ENCODE measurements around the gene RALGAPA1.

RALGAPA1 gene

DNA sequence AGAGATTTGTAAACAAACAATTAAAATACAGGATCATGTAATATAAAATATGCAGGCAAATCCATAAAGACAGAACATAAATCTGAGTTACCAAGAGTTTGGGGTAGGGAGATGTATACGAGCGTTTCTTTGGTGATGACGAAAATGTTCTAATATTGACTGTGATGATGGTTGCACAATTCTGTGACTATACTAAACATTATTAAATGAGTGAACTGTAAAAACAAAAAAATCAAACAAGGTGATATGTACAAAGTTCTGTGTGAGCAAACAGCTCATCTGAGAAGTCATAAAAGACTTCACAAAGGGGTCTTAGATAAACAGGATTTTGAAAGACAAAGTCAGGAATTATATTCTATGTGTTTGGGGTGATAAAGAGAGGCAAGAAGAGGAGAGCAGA lies 147.2 kb downstream of the RALGAPA1 start:
- Histone ChIP-seq H3K4me3 (ENCODE audit: low read depth, low read length) (no peak overlapping the region), H3K4me1 (no peaks in the 10 kb centered on the region), H3K9me3 (no peaks in the 10 kb centered on the region), H3K36me3 (peaks cover 4% of the 10 kb centered on the region; the same call in 1 of the 2 replicates), H3K27me3 (no peaks in the 10 kb centered on the region)
- no peak for DNase-seq
- TF ChIP-seq, protein P1, sequence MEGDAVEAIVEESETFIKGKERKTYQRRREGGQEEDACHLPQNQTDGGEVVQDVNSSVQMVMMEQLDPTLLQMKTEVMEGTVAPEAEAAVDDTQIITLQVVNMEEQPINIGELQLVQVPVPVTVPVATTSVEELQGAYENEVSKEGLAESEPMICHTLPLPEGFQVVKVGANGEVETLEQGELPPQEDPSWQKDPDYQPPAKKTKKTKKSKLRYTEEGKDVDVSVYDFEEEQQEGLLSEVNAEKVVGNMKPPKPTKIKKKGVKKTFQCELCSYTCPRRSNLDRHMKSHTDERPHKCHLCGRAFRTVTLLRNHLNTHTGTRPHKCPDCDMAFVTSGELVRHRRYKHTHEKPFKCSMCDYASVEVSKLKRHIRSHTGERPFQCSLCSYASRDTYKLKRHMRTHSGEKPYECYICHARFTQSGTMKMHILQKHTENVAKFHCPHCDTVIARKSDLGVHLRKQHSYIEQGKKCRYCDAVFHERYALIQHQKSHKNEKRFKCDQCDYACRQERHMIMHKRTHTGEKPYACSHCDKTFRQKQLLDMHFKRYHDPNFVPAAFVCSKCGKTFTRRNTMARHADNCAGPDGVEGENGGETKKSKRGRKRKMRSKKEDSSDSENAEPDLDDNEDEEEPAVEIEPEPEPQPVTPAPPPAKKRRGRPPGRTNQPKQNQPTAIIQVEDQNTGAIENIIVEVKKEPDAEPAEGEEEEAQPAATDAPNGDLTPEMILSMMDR (IDR thresholded peaks at IDR 0.05; ENCODE audit: low read depth, low read length), result no peak

DNA sequence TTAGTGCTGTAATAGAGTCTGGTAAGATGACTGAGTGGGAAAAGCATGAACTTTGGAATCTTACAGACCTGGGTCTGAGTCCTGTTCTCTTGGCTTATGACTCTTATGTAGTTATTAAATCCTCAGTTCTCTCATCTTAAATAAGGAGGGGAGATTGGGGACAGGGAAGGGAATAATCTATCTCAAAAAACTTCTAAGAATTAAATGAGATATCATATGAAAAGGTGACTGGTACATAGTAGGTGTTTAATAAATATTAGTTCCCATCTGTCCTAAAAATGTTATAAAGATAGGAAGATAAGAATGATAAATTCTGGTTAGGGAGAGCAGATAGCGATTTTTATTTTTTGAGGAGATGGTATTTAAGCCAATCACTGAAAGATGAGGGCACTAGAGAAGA lies 156.1 kb downstream of the RALGAPA1 start:
- Histone ChIP-seq H3K9me3 (no peaks in the 10 kb centered on the region), H3K36me3 (peaks cover 8% of the 10 kb centered on the region; the same call in 1 of the 2 replicates), H3K27me3 (no peaks in the 10 kb centered on the region), H3K4me3 (ENCODE audit: low read depth, low read length) (no peak overlapping the region), H3K4me1 (no peaks in the 10 kb centered on the region)
- no peak for DNase-seq
- TF ChIP-seq, protein P1 (IDR thresholded peaks at IDR 0.05; ENCODE audit: low read depth, low read length), result no peak

DNA sequence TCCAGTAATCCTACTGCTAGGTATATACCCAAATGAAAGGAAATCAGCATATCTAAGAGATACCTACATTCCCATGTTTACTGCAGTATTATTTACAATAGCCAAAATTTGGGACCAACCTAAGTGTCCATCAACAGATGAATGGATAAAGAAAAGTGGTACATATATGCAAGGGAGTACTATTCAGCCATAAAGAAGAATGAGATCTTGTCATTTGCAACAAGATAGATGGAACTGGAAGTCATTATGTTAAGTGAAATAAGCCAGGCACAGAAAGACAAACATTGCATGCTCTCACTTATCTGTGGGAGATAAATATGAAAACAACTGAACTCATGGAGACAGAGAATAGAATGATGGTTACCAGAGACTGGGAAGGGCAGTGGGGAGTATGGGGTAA lies 165.6 kb downstream of the RALGAPA1 start:
- Histone ChIP-seq H3K9me3 (no peaks in the 10 kb centered on the region), H3K36me3 (peaks cover 7% of the 10 kb centered on the region), H3K4me3 (ENCODE audit: low read depth, low read length) (no peak overlapping the region), H3K4me1 (no peaks in the 10 kb centered on the region), H3K27me3 (no peaks in the 10 kb centered on the region)
- TF ChIP-seq, protein P1 (IDR thresholded peaks at IDR 0.05; ENCODE audit: low read depth, low read length), result no peak
- no peak for DNase-seq

DNA sequence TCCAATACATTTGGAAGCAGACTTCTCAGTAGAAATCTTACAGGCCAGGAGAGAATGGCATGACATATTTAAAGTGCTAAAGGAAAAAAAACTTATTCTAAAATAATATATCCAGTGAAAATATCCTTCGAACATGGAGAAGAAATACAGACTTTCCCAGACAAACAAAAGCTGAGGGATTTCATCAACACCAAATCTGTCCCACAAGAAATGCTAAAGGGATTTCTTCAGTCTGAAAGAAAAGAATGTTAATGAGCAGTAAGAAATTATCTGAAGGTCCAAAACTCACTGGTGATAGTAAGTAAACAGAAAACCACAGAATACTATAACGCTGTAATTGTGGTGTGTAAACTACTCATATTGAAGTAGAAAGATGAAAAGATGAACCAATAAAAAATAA lies 171.2 kb downstream of the RALGAPA1 start:
- DNase-seq, result no peak
- TF ChIP-seq, protein P1 (IDR thresholded peaks at IDR 0.05; ENCODE audit: low read depth, low read length), result no peak
- no peaks in the 10 kb centered on the region for H3K27me3 ChIP-seq
- no peak overlapping the region for H3K4me3 ChIP-seq (ENCODE audit: low read depth, low read length)
- no peaks in the 10 kb centered on the region for H3K9me3 ChIP-seq
- H3K4me1 ChIP-seq, result no peaks in the 10 kb centered on the region
- peaks cover 6% of the 10 kb centered on the region for H3K36me3 ChIP-seq

DNA sequence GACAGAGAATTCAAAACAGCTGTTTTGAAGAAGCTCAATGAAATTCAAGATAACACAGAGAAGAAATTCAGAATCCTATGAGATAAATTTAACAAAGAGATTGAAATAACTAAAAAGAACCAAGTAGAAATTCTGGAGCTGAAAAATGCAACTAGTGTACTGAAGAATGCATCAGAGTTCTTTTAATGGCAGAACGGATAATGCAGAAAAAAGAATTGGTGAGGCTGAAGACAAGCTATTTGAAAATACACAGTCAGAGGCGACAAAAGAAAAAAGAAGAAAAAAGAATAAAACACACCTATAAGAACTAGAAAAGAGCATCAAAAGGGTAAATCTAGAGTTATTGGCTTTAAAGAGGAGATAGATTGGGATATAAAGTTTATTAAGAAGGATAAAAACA lies 171.8 kb downstream of the RALGAPA1 start:
- peaks cover 5% of the 10 kb centered on the region; the same call in 1 of the 2 replicates for H3K4me1 ChIP-seq
- H3K4me3 ChIP-seq (ENCODE audit: low read depth, low read length), result no peak overlapping the region
- H3K27me3 ChIP-seq, result no peaks in the 10 kb centered on the region
- TF ChIP-seq, protein P1 (IDR thresholded peaks at IDR 0.05; ENCODE audit: low read depth, low read length), result no peak
- no peaks in the 10 kb centered on the region for H3K9me3 ChIP-seq
- DNase-seq, result no peak
- peaks cover 6% of the 10 kb centered on the region for H3K36me3 ChIP-seq

DNA sequence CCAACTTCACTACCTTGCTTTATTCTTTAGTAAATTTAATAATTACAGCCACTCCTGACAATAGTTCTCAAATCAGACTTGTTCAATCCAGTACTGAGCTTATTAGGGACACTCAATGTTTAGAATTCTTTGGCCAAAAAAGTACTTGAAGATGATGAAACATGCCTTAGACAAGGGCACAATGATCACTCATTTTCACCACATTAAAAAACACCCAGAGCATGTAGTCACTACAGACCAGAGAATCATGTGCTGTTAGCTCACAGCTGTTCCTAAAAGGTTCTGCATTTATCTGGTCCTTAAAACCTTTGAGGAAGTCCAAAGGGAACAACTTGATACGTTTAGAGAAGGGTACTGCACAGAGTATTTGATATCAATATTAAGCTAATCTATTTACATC lies 176.4 kb downstream of the RALGAPA1 start:
- no peaks in the 10 kb centered on the region for H3K27me3 ChIP-seq
- no peak overlapping the region for H3K4me3 ChIP-seq (ENCODE audit: low read depth, low read length)
- DNase-seq, result no peak
- TF ChIP-seq, protein P1 (IDR thresholded peaks at IDR 0.05; ENCODE audit: low read depth, low read length), result no peak
- H3K4me1 ChIP-seq, result peaks cover 6% of the 10 kb centered on the region; the same call in 1 of the 2 replicates
- H3K9me3 ChIP-seq, result no peaks in the 10 kb centered on the region
- H3K36me3 ChIP-seq, result peaks cover 6% of the 10 kb centered on the region

All from BE2C (cell line).